ENCODE results near the gene PLXNA2. TPM values are rescaled to one million over a fixed set of nuclear protein-coding genes. Genes with fewer than 3 reads are reported as not detected.

PLXNA2 gene
- total RNA-seq, 1 experiment from 2014 or later, result 5.3 TPM

- no peaks in the 10 kb centered on the region for H3K36me3 ChIP-seq (replicated peaks; ENCODE audit: control insufficient read depth, insufficient read depth, low read length)
- DNase-seq, result no peak
- no peaks in the 10 kb centered on the region; the same call in 1 of the 2 replicates for H3K27me3 ChIP-seq (ENCODE audit: control insufficient read depth, insufficient read depth, low read length)
- H3K4me3 ChIP-seq (ENCODE audit: insufficient read depth, low read depth, low read length), result no peak overlapping the region
Observed at GRCh38 chr1:208185801-208186231, 58.4 kb downstream of the PLXNA2 start.

- no peaks in the 10 kb centered on the region; the same call in 1 of the 2 replicates for H3K27me3 ChIP-seq (ENCODE audit: control insufficient read depth, insufficient read depth, low read length)
- H3K36me3 ChIP-seq (replicated peaks; ENCODE audit: control insufficient read depth, insufficient read depth, low read length), result no peaks in the 10 kb centered on the region
- no peak overlapping the region for H3K4me3 ChIP-seq (ENCODE audit: insufficient read depth, low read depth, low read length)
- DNase-seq, result no peak
Observed at GRCh38 chr1:208184966-208185654, 59.1 kb downstream of the PLXNA2 start.

- H3K4me3 ChIP-seq (ENCODE audit: insufficient read depth, low read depth, low read length), result no peak overlapping the region
- H3K36me3 ChIP-seq (replicated peaks; ENCODE audit: control insufficient read depth, insufficient read depth, low read length), result no peaks in the 10 kb centered on the region
- DNase-seq, result no peak
- no peaks in the 10 kb centered on the region; the same call in 1 of the 2 replicates for H3K27me3 ChIP-seq (ENCODE audit: control insufficient read depth, insufficient read depth, low read length)
Observed at GRCh38 chr1:208183977-208184911, 59.9 kb downstream of the PLXNA2 start.

- H3K27me3 ChIP-seq (ENCODE audit: control insufficient read depth, insufficient read depth, low read length), result no peaks in the 10 kb centered on the region; the same call in 1 of the 2 replicates
- DNase-seq, result no peak
- H3K4me3 ChIP-seq (ENCODE audit: insufficient read depth, low read depth, low read length), result no peak overlapping the region
- H3K36me3 ChIP-seq (replicated peaks; ENCODE audit: control insufficient read depth, insufficient read depth, low read length), result no peaks in the 10 kb centered on the region
Observed at GRCh38 chr1:208182880-208183645, 61.1 kb downstream of the PLXNA2 start.

- DNase-seq, result no peak
- Histone ChIP-seq H3K36me3 (replicated peaks; ENCODE audit: control insufficient read depth, insufficient read depth, low read length) (no peaks in the 10 kb centered on the region), H3K27me3 (ENCODE audit: control insufficient read depth, insufficient read depth, low read length) (no peaks in the 10 kb centered on the region; the same call in 1 of the 2 replicates), H3K4me3 (ENCODE audit: insufficient read depth, low read depth, low read length) (no peak overlapping the region)
Observed at GRCh38 chr1:208181364-208181763, 62.8 kb downstream of the PLXNA2 start.

- no peak overlapping the region for H3K4me3 ChIP-seq (ENCODE audit: insufficient read depth, low read depth, low read length)
- H3K36me3 ChIP-seq (replicated peaks; ENCODE audit: control insufficient read depth, insufficient read depth, low read length), result no peaks in the 10 kb centered on the region
- no peak for DNase-seq
- no peaks in the 10 kb centered on the region; the same call in 1 of the 2 replicates for H3K27me3 ChIP-seq (ENCODE audit: control insufficient read depth, insufficient read depth, low read length)
Observed at GRCh38 chr1:208180421-208180820, 63.8 kb downstream of the PLXNA2 start.

GRCh38 chr1:208179961-208180409, 64.2 kb downstream of the PLXNA2 start:
- no peak overlapping the region for H3K4me3 ChIP-seq (ENCODE audit: insufficient read depth, low read depth, low read length)
- H3K27me3 ChIP-seq (ENCODE audit: control insufficient read depth, insufficient read depth, low read length), result peaks cover 2% of the 10 kb centered on the region
- peak; percentile 63 for DNase-seq
- no peaks in the 10 kb centered on the region for H3K36me3 ChIP-seq (replicated peaks; ENCODE audit: control insufficient read depth, insufficient read depth, low read length)

- no peak overlapping the region for H3K4me3 ChIP-seq (ENCODE audit: insufficient read depth, low read depth, low read length)
- H3K27me3 ChIP-seq (ENCODE audit: control insufficient read depth, insufficient read depth, low read length), result peaks cover 2% of the 10 kb centered on the region
- no peaks in the 10 kb centered on the region for H3K36me3 ChIP-seq (replicated peaks; ENCODE audit: control insufficient read depth, insufficient read depth, low read length)
- no peak for DNase-seq
Observed at GRCh38 chr1:208179263-208179816, 64.8 kb downstream of the PLXNA2 start.

- H3K27me3 ChIP-seq (ENCODE audit: control insufficient read depth, insufficient read depth, low read length), result peaks cover 2% of the 10 kb centered on the region
- H3K4me3 ChIP-seq (ENCODE audit: insufficient read depth, low read depth, low read length), result no peak overlapping the region
- peak; percentile 49 for DNase-seq
- no peaks in the 10 kb centered on the region; the same call in 1 of the 2 replicates for H3K36me3 ChIP-seq (replicated peaks; ENCODE audit: control insufficient read depth, insufficient read depth, low read length)
Observed at GRCh38 chr1:208178091-208178529, 66.1 kb downstream of the PLXNA2 start.

- H3K4me3 ChIP-seq (ENCODE audit: insufficient read depth, low read depth, low read length), result no peak overlapping the region
- H3K27me3 ChIP-seq (ENCODE audit: control insufficient read depth, insufficient read depth, low read length), result peaks cover 2% of the 10 kb centered on the region
- no peak for DNase-seq
- H3K36me3 ChIP-seq (replicated peaks; ENCODE audit: control insufficient read depth, insufficient read depth, low read length), result no peaks in the 10 kb centered on the region; the same call in 1 of the 2 replicates
Observed at GRCh38 chr1:208177656-208178055, 66.5 kb downstream of the PLXNA2 start.

- no peaks in the 10 kb centered on the region; the same call in 1 of the 2 replicates for H3K36me3 ChIP-seq (replicated peaks; ENCODE audit: control insufficient read depth, insufficient read depth, low read length)
- no peak overlapping the region for H3K4me3 ChIP-seq (ENCODE audit: insufficient read depth, low read depth, low read length)
- no peak for DNase-seq
- peaks cover 2% of the 10 kb centered on the region for H3K27me3 ChIP-seq (ENCODE audit: control insufficient read depth, insufficient read depth, low read length)
Observed at GRCh38 chr1:208176649-208177048, 67.5 kb downstream of the PLXNA2 start.

- Histone ChIP-seq H3K27me3 (ENCODE audit: control insufficient read depth, insufficient read depth, low read length) (peaks cover 2% of the 10 kb centered on the region), H3K4me3 (ENCODE audit: insufficient read depth, low read depth, low read length) (no peak overlapping the region), H3K36me3 (replicated peaks; ENCODE audit: control insufficient read depth, insufficient read depth, low read length) (no peaks in the 10 kb centered on the region; the same call in 1 of the 2 replicates)
- no peak for DNase-seq
Observed at GRCh38 chr1:208175508-208175895, 68.7 kb downstream of the PLXNA2 start.

- H3K36me3 ChIP-seq (replicated peaks; ENCODE audit: control insufficient read depth, insufficient read depth, low read length), result no peaks in the 10 kb centered on the region; the same call in 1 of the 2 replicates
- no peak for DNase-seq
- no peak overlapping the region for H3K4me3 ChIP-seq (ENCODE audit: insufficient read depth, low read depth, low read length)
- H3K27me3 ChIP-seq (ENCODE audit: control insufficient read depth, insufficient read depth, low read length), result peaks cover 2% of the 10 kb centered on the region
Observed at GRCh38 chr1:208174731-208175507, 69.3 kb downstream of the PLXNA2 start.
